ENCODE results near the gene DMTF1. TPM values are rescaled to one million over a fixed set of nuclear protein-coding genes. Genes with fewer than 3 reads are reported as not detected.

Gene DMTF1
- polyA plus RNA-seq, 3 donors = 4.9 to 108 (median 8.3) TPM

GRCh38 chr7:87123105-87123504 lies 29.1 kb upstream of the DMTF1 start:
- H3K4me3 Mint-ChIP-seq = no peak overlapping the region
- peaks cover 0 to 3% (median 0%) of the 10 kb centered on the region in 7 donors for H3K9me3 Mint-ChIP-seq
- no peak for DNase-seq
- Histone ChIP-seq H2AFZ (ENCODE audit: insufficient read depth, low read depth, low read length, poor library complexity, severe bottlenecking) (no peak overlapping the region), H3K9ac (ENCODE audit: insufficient read depth, low read length, poor library complexity, severe bottlenecking) (no peak overlapping the region), H3K27me3 (ENCODE audit: control insufficient read depth in 2 of 2, insufficient read depth in 2 of 2, low read length in 2 of 2) (no peaks in the 10 kb centered on the region), H3K79me2 (ENCODE audit: insufficient read depth, low read length) (no peaks in the 10 kb centered on the region), H3K27ac (ENCODE audit: low read depth in 1 of 2, low read length in 2 of 2) (no peak overlapping the region), H3K4me3 (replicated peaks in 1 of 3; ENCODE audit: low read depth in 2 of 3, low read length in 3 of 3) (no peak overlapping the region), H4K20me1 (ENCODE audit: insufficient read depth, low read length) (no peaks in the 10 kb centered on the region), H3K9me3 (replicated peaks in 1 of 2; ENCODE audit: control insufficient read depth in 1 of 2, insufficient read depth in 1 of 2, low read length in 2 of 2) (no peaks in the 10 kb centered on the region), H3K4me2 (replicated peaks; ENCODE audit: extremely low read depth, low read length, poor library complexity, severe bottlenecking) (no peak overlapping the region), H3K4me1 (ENCODE audit: control insufficient read depth in 1 of 2, insufficient read depth in 2 of 2, low read length in 2 of 2) (no peaks in the 10 kb centered on the region), H3K36me3 (replicated peaks in 1 of 2; ENCODE audit: control insufficient read depth in 1 of 2, insufficient read depth in 2 of 2, low read length in 2 of 2) (no peaks in the 10 kb centered on the region)
- TF ChIP-seq CTCF (IDR thresholded peaks at IDR 0.05) = no peak
- H3K36me3 Mint-ChIP-seq = no peaks in the 10 kb centered on the region
- no peaks in the 10 kb centered on the region for H3K4me1 Mint-ChIP-seq
- peaks cover 0 to 2% (median 2%) of the 10 kb centered on the region in 3 donors for H3K27me3 Mint-ChIP-seq (ENCODE audit: low read depth in 3 of 3)
- H3K27ac Mint-ChIP-seq = no peak overlapping the region
- intact Hi-C loops (cut with micrococcal nuclease) = no loop called here

- no peaks in the 10 kb centered on the region for H3K4me1 ChIP-seq (ENCODE audit: control insufficient read depth in 1 of 2, insufficient read depth in 2 of 2, low read length in 2 of 2)
- peaks cover 0 to 2% (median 0%) of the 10 kb centered on the region in 3 donors for H3K27me3 Mint-ChIP-seq (ENCODE audit: low read depth in 3 of 3)
- H3K27ac Mint-ChIP-seq = no peak overlapping the region
- H3K9me3 Mint-ChIP-seq = no peaks in the 10 kb centered on the region
- H3K27ac ChIP-seq (ENCODE audit: low read depth in 1 of 2, low read length in 2 of 2) = no peak overlapping the region
- no peaks in the 10 kb centered on the region for H3K4me1 Mint-ChIP-seq
- no peak overlapping the region for H2AFZ ChIP-seq (ENCODE audit: insufficient read depth, low read depth, low read length, poor library complexity, severe bottlenecking)
- H4K20me1 ChIP-seq (ENCODE audit: insufficient read depth, low read length) = no peaks in the 10 kb centered on the region
- no peak overlapping the region for H3K9ac ChIP-seq (ENCODE audit: insufficient read depth, low read length, poor library complexity, severe bottlenecking)
- H3K4me3 Mint-ChIP-seq = no peak overlapping the region
- no peaks in the 10 kb centered on the region for H3K79me2 ChIP-seq (ENCODE audit: insufficient read depth, low read length)
- DNase-seq = no peak
- TF ChIP-seq CTCF (IDR thresholded peaks at IDR 0.05) = no peak
- H3K9me3 ChIP-seq (replicated peaks in 1 of 2; ENCODE audit: control insufficient read depth in 1 of 2, insufficient read depth in 1 of 2, low read length in 2 of 2) = no peaks in the 10 kb centered on the region
- H3K4me2 ChIP-seq (replicated peaks; ENCODE audit: extremely low read depth, low read length, poor library complexity, severe bottlenecking) = no peak overlapping the region
- no peaks in the 10 kb centered on the region for H3K36me3 Mint-ChIP-seq
- H3K4me3 ChIP-seq (replicated peaks in 1 of 3; ENCODE audit: low read depth in 2 of 3, low read length in 3 of 3) = no peak overlapping the region
- no peaks in the 10 kb centered on the region for H3K36me3 ChIP-seq (replicated peaks in 1 of 2; ENCODE audit: control insufficient read depth in 1 of 2, insufficient read depth in 2 of 2, low read length in 2 of 2)
- WGBS (ENCODE audit: insufficient coverage) = no CpG with 5 or more reads among the region's 7 CpGs
- intact Hi-C loops (cut with micrococcal nuclease) = no loop called here
- H3K27me3 ChIP-seq (ENCODE audit: control insufficient read depth in 2 of 2, insufficient read depth in 2 of 2, low read length in 2 of 2) = no peaks in the 10 kb centered on the region
Observed at GRCh38 chr7:87127019-87127418, 25.2 kb upstream of the DMTF1 start.

All from CD14-positive monocyte (primary cell).